SK-N-MC (cell line): ENCODE measurements around the gene KCNAB1.

Experiments used
- DNase-seq: peaks from one replicate; pipeline ENCODE4 v3.0.0-alpha.2; 2011; ENCODE audit warnings: low read depth, low spot score
- H3K27ac ChIP-seq: fragments of 200-600 bp; sonication (generic); 2 replicates; pipeline ENCODE4 v1.5.1; 2016; ENCODE audit warnings: mixed run types
- H3K36me3 ChIP-seq: fragments of 200-600 bp; sonication (generic); 2 replicates; pipeline ENCODE4 v1.6.1; 2017; ENCODE audit warnings: antibody characterized with exemption, low read length, mixed read lengths; ENCODE audit not compliant: insufficient read depth
- H3K4me3 ChIP-seq: fragments of 200-600 bp; sonication (generic); 2 replicates; pipeline ENCODE4 v1.5.1; 2016
- H3K9ac ChIP-seq: fragments of 200-600 bp; sonication (generic); 2 replicates; pipeline ENCODE4 v1.8.0; 2017; ENCODE audit warnings: mixed run types, mixed read lengths; ENCODE audit not compliant: insufficient read length
- H3K9me3 ChIP-seq: fragments of 200-600 bp; sonication (generic); 2 replicates; pipeline ENCODE4 v1.6.1; 2017; ENCODE audit warnings: low read depth, mild to moderate bottlenecking, antibody characterized with exemption, low read length, moderate library complexity, mixed read lengths
- EZH2 ChIP-seq: fragments of 200-600 bp; sonication (generic); IDR thresholded peaks from one replicate; pipeline ENCODE4 v1.6.1; 2017; ENCODE audit warnings: antibody characterized with exemption
- FOXP2 ChIP-seq: optimal IDR thresholded peaks from 2 replicates; pipeline ENCODE3; 2011; ENCODE audit warnings: mild to moderate bottlenecking, moderate library complexity; ENCODE audit not compliant: insufficient read depth; ENCODE audit errors: extremely low read length, control extremely low read depth
- POLR2AphosphoS5 ChIP-seq: IDR thresholded peaks from 2 replicates; pipeline ENCODE4 v1.6.1; 2012; ENCODE audit warnings: mild to moderate bottlenecking, low read depth, low read length, borderline replicate concordance

The KCNAB1 gene

DNA sequence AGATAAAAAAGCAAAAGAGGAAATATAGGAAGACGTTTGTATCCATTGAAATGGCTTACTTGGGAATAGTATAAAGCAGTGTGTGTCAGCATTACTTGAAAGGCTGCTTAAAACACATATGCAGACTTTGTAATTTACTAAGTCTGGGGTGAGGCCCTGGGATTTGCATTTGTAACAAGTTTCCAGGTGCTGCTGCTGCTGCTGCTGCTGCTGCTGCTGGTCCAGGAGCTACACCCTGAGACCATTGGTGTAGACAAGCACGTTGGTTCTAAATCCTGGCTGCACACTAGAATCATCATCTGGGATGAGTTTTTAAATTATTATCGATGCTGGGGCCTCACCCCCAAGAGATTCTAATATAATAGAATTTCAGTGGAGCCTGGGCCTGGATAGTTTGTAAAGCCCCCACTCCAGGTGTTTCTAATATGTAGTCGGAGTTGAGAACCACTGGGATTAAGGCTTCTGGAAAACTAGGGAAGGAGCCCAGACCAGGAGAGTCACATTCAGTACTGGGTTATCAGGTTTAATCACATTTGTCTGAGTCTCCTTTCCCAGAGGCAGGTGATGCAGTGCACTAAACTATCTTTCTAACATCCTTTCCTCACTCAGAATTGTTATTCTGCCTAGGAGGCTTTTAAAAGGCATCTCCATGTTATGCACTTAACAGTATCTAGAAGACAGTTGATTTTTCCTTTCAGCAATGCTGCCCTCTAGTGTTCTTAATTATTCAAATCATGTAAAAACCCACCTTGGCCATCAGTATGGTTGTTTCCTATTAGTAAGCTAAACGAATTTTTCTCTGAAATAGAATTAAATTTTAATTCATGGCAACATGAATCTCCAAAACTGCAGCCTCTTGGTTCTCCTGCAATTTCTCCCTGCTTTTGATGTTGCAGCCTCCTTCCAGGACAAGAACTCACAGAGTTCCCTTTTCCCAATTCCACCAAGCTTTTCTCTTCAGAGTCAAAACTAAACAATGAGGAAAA is 389.1 kb downstream of the KCNAB1 start:
- H3K27ac ChIP-seq, result no peak overlapping the region
- peak; percentile 68 for DNase-seq
- no peak overlapping the region for H3K4me3 ChIP-seq
- H3K36me3 ChIP-seq, result no peaks in the 10 kb centered on the region
- no peak for TF ChIP-seq FOXP2
- no peak for TF ChIP-seq EZH2
- TF ChIP-seq POLR2AphosphoS5, result no peak
- H3K9ac ChIP-seq, result no peak overlapping the region
- H3K9me3 ChIP-seq, result no peaks in the 10 kb centered on the region

DNA sequence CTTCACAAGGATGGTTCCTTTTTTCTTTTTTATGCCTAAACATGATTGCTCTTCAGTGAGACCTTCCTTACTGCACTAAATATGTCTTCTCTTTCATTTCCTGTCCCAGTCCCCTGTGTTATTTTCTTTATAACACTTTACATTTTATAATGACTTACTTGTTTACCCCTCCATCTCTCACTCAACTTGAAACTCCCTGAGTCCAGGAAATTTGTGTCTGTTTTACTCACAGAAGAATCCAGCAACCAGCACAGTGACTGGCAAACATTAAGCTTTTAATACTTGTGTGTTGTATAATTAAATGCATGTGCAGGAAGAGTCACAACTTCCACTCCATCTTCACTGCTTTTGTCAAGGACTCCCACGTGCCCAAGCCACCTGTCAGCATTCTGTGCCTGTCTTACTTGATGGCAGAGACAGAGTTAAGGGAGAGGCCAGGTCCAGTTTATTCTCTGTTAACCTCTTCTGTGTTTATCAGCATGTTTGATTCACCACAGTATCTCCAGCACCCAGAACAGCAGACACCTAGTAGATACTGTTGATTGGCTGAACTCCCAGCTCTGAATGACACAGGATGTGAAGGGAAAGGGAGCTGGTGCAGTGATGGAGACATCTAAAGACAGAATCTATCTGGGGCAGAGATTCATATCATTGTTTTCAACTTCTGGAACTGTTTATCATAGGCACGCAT is 391.8 kb downstream of the KCNAB1 start:
- H3K36me3 ChIP-seq, result no peaks in the 10 kb centered on the region
- no peak overlapping the region for H3K9ac ChIP-seq
- H3K9me3 ChIP-seq, result no peaks in the 10 kb centered on the region
- DNase-seq, result no peak
- H3K27ac ChIP-seq, result no peak overlapping the region
- no peak for TF ChIP-seq FOXP2
- TF ChIP-seq POLR2AphosphoS5, result no peak
- no peak for TF ChIP-seq EZH2
- no peak overlapping the region for H3K4me3 ChIP-seq

DNA sequence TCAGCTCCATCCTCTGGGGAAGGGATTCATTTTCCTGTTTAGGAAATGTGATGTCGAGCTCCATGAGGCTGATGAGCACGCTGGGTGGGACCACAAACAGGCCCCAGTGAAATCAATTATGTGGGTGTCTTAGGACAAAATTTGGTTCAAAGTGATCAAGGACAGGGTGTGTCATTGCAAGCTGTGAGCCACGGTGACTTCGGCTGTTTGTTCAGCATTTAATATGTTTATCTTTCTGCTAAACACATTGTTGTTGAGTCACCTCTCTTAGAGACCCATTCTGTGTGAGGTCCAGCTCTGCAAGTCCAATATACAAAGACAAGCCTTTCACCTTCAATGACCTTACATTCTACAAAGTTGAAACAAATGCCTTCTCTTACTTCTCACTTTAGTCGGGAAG is 393.2 kb downstream of the KCNAB1 start:
- H3K9me3 ChIP-seq, result no peaks in the 10 kb centered on the region
- H3K4me3 ChIP-seq, result no peak overlapping the region
- no peak overlapping the region for H3K27ac ChIP-seq
- TF ChIP-seq POLR2AphosphoS5, result no peak
- TF ChIP-seq FOXP2, result no peak
- no peak for TF ChIP-seq EZH2
- no peaks in the 10 kb centered on the region for H3K36me3 ChIP-seq
- DNase-seq, result no peak
- no peak overlapping the region for H3K9ac ChIP-seq

DNA sequence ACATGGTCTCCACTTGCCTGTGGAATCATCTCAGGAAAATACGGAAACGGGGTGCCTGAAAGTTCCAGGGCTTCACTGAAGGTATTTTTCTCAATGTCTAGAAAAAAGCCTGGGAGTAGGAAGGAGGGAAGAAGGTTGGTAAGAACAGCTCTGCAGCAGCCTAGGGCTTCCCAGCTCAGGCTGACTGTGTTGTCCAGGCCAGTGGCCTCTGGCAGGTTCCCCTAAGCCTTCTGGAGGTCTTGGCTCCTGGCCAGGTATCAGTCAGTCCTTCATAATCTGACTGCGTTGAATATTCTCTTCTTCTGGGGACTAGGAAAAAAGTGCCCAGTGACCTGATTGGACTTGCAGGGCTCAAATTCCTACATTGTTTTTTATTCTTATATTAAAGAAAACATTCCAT is 395.9 kb downstream of the KCNAB1 start:
- H3K9ac ChIP-seq, result no peak overlapping the region
- H3K27ac ChIP-seq, result no peak overlapping the region
- H3K4me3 ChIP-seq, result no peak overlapping the region
- TF ChIP-seq POLR2AphosphoS5 (no peak), FOXP2 (no peak), EZH2 (no peak)
- no peak for DNase-seq
- H3K36me3 ChIP-seq, result no peaks in the 10 kb centered on the region
- no peaks in the 10 kb centered on the region for H3K9me3 ChIP-seq

DNA sequence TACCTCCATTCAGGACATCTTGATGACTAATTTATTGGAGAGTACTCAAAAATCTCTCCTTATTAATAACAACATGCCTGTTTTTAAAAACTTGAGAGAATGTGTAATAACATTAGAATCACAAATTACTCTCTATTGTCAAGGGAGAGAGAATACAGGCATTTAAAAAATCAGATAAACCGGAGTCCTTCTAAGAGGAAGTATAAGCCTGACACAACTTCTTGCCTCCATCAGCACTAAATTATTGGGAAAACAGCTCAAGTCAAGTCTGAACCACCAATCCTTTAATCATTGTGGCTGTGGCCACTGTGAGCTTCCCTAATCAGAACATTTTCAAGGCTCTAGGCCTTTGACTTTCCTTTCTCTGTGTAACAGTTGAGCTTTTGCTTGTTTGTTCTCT is 396.6 kb downstream of the KCNAB1 start:
- no peaks in the 10 kb centered on the region for H3K36me3 ChIP-seq
- H3K4me3 ChIP-seq, result no peak overlapping the region
- no peaks in the 10 kb centered on the region for H3K9me3 ChIP-seq
- H3K27ac ChIP-seq, result no peak overlapping the region
- H3K9ac ChIP-seq, result no peak overlapping the region
- DNase-seq, result no peak
- no peak for TF ChIP-seq FOXP2
- no peak for TF ChIP-seq POLR2AphosphoS5
- TF ChIP-seq EZH2, result no peak

DNA sequence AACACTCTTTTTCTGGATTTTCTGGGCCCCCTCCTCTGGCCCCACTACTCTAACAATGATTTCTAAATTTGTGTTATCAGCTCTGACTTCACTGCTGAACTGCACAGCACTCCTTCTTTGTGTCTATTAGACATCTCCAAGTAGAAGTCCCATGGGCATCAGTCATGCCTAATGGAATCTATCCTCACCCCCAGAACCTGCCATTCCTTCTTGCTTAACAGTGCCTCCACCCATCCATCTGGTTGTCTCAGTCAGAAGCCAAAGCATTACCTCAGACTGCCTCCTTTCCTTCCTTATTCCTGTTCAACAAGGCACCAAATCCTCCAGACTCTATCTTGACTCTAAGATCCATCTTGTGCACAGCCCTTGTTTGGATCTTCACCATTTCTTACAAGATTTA is 398.3 kb downstream of the KCNAB1 start:
- Histone ChIP-seq H3K4me3 (no peak overlapping the region), H3K9ac (no peak overlapping the region), H3K36me3 (no peaks in the 10 kb centered on the region), H3K9me3 (no peaks in the 10 kb centered on the region), H3K27ac (no peak overlapping the region)
- no peak for TF ChIP-seq POLR2AphosphoS5
- TF ChIP-seq FOXP2, result no peak
- no peak for TF ChIP-seq EZH2
- DNase-seq, result no peak

DNA sequence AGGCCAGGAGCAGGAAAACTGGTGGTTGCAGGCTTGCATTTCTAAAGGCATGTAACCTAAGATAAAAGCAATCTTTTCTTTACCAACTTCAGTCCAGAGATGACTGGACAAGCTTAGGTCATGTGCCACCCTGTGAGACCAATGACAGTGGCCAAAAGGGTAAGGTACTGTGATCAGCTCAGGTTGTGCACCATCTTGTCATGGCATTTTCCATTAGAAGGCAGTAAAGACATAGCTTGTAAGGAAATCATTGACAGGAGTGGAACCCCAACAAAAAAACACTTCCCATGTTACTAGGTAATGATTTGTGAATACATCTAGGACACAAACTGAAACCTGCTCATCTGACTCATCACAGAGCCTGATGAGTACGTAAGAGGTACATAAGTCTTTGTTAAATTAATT is 399.4 kb downstream of the KCNAB1 start:
- H3K9ac ChIP-seq, result no peak overlapping the region
- H3K27ac ChIP-seq, result no peak overlapping the region
- no peaks in the 10 kb centered on the region for H3K36me3 ChIP-seq
- no peak for DNase-seq
- no peak overlapping the region for H3K4me3 ChIP-seq
- H3K9me3 ChIP-seq, result no peaks in the 10 kb centered on the region
- TF ChIP-seq POLR2AphosphoS5 (no peak), FOXP2 (no peak), EZH2 (no peak)

DNA sequence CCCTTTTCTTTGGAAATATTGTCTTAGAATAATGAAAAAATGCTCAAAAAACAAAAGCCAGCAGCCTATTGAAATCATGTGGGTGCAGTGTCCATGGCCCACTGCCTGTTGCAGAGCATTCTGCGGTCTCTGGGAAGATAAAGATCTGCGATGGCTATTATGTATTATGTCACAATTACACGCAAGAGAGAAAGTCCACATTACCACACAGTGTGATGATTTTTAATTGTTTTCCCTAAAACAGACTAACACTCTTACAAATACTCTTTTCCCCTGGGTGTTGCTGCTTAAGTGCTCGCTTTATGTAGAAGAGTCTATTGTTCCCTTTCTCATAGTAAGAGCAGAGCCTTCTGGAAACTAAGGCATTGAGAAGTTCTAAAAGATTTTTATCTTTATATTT is 402.3 kb downstream of the KCNAB1 start:
- no peaks in the 10 kb centered on the region for H3K36me3 ChIP-seq
- H3K27ac ChIP-seq, result no peak overlapping the region
- TF ChIP-seq FOXP2, result no peak
- TF ChIP-seq POLR2AphosphoS5, result no peak
- TF ChIP-seq EZH2, result no peak
- no peak for DNase-seq
- no peak overlapping the region for H3K9ac ChIP-seq
- no peaks in the 10 kb centered on the region for H3K9me3 ChIP-seq
- no peak overlapping the region for H3K4me3 ChIP-seq
